ENCODE measurements around the gene CLVS2.

CLVS2 gene

GRCh38 chr6:123027408-123027807, 31.4 kb downstream of the CLVS2 start:
- DNase-seq (ENCODE audit: low read depth), result no peak

DNA sequence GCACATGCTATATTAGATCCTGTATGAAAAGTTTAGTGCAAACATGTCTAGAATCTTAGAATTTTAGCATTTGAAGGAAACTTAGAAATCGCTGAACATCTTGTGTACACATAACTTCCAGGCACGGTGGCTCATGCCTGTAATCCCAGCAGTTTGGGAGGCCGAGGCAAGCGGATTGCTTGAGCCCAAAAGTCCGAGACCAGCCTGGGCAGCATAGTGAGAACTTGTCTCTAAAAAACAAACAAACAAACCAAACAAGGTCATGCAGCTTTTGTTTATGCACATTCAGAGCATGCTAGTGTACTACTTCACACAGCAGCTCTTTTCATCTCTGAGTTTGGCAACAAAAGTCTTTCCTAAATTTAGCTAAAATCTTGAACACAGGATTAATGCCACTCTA, 32.2 kb downstream of the CLVS2 start:
- DNase-seq (ENCODE audit: low read depth), result no peak

DNA sequence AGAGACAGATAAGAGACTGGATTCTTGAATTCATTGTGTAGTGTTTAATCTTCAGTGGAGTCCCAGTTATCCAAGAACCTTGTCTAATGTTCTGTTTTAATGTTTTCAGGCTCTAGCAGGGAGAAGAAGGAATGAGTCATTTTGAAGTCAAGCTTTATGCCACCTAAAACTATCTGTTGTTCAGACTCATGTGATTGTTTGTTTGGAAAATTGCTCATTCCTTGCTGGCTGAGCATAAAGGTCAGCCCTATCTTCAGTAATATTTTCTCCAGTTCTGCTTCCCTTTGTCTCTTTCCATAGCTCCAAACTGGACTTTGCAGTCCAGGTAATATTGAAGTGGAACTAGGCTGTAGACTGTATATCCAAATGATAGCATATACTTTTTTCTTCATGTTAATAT, 34.2 kb downstream of the CLVS2 start:
- no peak for DNase-seq (ENCODE audit: low read depth)

GRCh38 chr6:123036648-123037047, 40.6 kb downstream of the CLVS2 start:
- DNase-seq (ENCODE audit: low read depth), result no peak

- no peak for DNase-seq (ENCODE audit: low read depth)
Observed at GRCh38 chr6:123039431-123039830, 43.4 kb downstream of the CLVS2 start.

- DNase-seq (ENCODE audit: low read depth), result no peak
Observed at GRCh38 chr6:123042401-123042800, 46.4 kb downstream of the CLVS2 start.

GRCh38 chr6:123044341-123044860, 48.4 kb downstream of the CLVS2 start:
- DNase-seq (ENCODE audit: low read depth), result no peak

DNA sequence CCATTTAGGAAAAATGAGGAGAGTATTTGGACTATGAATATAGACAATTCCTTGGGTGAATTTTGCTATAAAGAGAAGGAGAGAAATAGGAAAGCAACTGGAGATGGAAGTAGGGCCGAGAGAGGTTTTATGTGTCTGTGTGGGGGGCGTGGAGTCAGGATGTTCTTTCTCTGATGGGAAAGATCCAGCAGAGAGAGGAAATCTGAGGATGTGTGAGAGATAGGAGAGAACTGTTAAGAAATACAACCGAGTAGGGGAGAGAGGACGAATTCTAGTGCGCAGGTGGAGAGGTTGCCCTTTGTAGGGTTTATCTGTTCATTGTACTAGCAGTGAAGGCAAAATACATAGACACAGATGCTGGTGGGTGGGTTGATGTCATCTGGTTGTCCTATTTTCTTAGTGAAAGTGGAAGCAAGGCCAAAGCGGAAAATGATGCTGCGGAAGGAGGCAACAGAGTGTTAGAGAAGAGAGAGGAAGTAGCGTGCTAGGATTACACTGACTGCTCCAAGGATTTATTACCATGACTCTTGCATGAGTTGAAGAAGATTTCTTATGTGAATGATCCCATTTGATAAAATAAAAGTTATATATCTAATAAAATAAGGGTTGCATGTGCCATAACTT, 57.7 kb downstream of the CLVS2 start:
- no peak for DNase-seq (ENCODE audit: low read depth)

DNA sequence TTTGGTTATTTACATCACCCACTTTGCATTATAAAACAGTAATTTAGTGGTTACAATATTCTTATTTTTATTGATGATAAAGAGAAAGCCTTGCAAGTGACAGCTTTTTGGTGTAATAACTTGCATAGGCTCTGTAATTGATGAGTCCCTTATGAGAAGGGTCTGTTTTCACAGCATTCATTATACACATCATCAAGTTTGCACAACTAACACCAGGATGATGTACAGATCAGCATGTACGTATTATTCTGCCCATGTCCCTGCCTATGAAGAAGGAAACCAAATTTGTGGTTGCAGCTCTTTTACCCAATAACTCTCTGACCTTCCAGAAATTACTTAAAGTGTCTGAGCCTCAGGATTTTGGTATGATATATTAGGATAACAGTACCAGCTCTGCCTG, 59.2 kb downstream of the CLVS2 start:
- no peak for DNase-seq (ENCODE audit: low read depth)

GRCh38 chr6:123062670-123063069, 66.6 kb downstream of the CLVS2 start:
- no peak for DNase-seq (ENCODE audit: low read depth)

DNA sequence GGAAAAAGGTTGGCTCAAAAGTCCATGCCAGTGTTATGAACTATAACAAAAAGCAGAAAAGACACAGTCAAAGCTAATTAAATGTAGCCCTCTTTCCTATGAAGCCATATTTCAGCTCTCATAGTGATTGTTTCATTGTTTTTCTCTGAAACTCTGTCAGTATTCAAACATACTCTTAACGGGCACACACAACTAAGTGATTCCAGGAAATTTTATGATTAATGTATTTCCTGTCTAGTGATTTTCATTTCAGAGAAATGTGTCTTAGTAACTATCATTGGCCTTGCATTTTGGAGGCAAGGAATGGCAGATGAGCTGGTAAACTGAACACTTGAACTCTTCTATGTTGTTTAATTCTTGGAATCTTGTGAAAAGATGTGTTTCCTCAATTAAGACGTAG, 68.0 kb downstream of the CLVS2 start:
- no peak for DNase-seq (ENCODE audit: low read depth)

- DNase-seq (ENCODE audit: low read depth), result no peak
Observed at GRCh38 chr6:123074616-123075015, 78.6 kb downstream of the CLVS2 start.

DNA sequence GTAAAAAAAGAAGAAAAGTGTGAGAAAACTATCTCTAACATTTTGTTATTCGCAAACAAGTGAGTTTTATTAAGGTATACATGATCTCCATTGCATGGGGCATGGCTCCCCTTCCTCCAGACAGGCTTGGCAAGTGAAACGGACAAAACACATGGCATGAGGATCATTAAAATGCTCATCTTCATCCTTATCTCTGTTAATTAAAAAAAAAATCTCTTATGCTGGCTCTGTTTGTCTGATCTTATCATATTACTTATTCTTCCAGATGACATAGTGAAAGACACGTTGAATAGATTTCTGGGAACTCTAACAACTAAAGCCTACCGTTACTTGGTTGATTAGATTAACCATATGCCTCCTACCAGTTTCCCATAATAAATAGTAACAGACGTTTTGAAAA, 89.4 kb downstream of the CLVS2 start:
- no peak for DNase-seq (ENCODE audit: low read depth)

GRCh38 chr6:123089226-123089625, 93.2 kb downstream of the CLVS2 start:
- no peak for DNase-seq (ENCODE audit: low read depth)

- no peak for DNase-seq (ENCODE audit: low read depth)
Observed at GRCh38 chr6:123091091-123091895, 95.3 kb downstream of the CLVS2 start.

GRCh38 chr6:123091896-123092271, 95.8 kb downstream of the CLVS2 start:
- no peak for DNase-seq (ENCODE audit: low read depth)

DNA sequence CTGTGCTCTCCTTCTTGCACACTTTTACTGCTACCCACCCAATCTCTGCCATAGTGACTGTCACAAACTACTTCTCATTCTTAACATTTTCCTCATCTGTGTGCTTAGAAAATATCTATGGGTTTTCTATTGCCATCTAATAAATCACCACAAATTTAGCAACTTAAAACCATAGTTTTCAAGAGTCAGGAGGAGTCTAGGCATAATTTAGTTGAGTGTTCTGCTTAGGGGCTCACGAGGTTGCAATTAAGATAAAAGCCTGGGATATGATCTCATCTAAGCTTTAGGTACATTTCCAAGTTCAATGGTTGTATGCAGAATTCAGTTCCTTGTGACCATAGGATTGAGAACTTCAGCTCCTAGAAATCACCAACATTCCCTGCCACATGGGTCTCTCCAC, 98.8 kb downstream of the CLVS2 start:
- no peak for DNase-seq (ENCODE audit: low read depth)

DNA sequence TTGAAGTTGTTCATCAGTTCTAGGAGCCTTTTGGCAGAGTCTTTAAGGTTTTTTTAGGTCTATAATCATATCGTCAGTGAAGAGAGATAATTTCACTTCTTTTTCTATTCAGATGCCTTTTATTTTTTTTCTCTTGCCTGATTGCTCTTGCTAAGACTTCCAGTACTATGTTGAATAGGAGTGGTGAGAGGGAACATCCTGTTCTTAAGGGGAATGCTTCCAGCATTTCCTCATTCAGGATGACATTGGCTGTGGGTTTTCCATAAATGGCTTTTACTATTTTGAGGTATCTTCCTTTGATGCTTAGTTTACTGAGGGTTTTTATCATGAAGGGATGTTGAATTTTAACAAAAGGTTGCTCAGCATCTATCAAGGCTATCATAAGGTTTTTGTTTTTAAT, 109.5 kb downstream of the CLVS2 start:
- DNase-seq (ENCODE audit: low read depth), result no peak

GRCh38 chr6:123116370-123116769, 120.3 kb downstream of the CLVS2 start:
- DNase-seq (ENCODE audit: low read depth), result no peak

DNA sequence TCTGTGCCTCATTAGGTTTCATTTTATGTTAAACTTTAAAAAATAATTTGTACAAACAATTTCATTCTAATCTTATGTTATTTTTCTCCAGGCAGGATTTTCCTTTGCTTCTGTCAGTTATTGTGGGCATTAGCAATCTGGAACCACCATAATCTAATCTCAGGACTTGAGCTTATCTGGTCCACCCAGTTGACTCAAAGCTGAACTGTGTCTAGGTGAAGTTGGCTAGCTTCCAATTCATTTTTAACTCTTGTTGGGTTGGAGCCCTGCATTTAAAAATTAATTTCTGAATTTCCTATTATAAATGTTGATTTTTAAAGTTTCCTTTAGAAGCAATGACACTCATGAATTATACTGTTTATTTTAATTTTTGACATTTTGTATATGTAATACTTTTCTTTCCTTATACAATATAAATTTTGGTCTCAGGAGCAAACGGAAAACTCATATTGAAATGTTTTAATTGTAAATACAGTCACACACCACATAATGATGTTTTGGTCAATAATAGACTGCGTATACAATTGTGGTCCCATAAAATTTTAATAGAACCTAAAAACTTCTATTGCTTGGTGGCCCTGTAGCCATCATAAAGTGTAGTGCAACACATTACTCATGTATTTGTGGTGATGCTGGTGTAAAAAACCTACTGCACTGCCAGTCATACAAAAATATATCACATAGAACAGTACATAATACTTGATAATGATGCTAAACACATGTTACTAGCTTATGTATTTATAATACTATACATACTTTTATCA, 121.3 kb downstream of the CLVS2 start:
- DNase-seq (ENCODE audit: low read depth), result no peak

- DNase-seq (ENCODE audit: low read depth), result no peak
Observed at GRCh38 chr6:123118811-123119210, 122.8 kb downstream of the CLVS2 start.
